ENCODE results near the gene PHIP.

PHIP gene

GRCh38 chr6:79070206-79070825 is 7.7 kb downstream of the PHIP start:
- no peak for DNase-seq (ENCODE audit: low spot score)

GRCh38 chr6:79066828-79067227 is 11.2 kb downstream of the PHIP start:
- no peak for DNase-seq (ENCODE audit: low spot score)

GRCh38 chr6:79066330-79066729 is 11.7 kb downstream of the PHIP start:
- DNase-seq (ENCODE audit: low spot score), result no peak

- DNase-seq (ENCODE audit: low spot score), result no peak
Measured at GRCh38 chr6:79065232-79065631, 12.8 kb downstream of the PHIP start.

- DNase-seq (ENCODE audit: low spot score), result no peak
Measured at GRCh38 chr6:79064635-79065034, 13.4 kb downstream of the PHIP start.

- no peak for DNase-seq (ENCODE audit: low spot score)
Measured at GRCh38 chr6:79062708-79063107, 15.3 kb downstream of the PHIP start.

GRCh38 chr6:79057746-79058145 is 20.3 kb downstream of the PHIP start:
- DNase-seq (ENCODE audit: low spot score), result no peak

GRCh38 chr6:79056226-79056625 is 21.8 kb downstream of the PHIP start:
- DNase-seq (ENCODE audit: low spot score), result no peak

GRCh38 chr6:79048611-79049010 is 29.4 kb downstream of the PHIP start:
- DNase-seq (ENCODE audit: low spot score), result peak; percentile 42

GRCh38 chr6:79047072-79047471 is 31.0 kb downstream of the PHIP start:
- no peak for DNase-seq (ENCODE audit: low spot score)

GRCh38 chr6:79045966-79046365 is 32.1 kb downstream of the PHIP start:
- DNase-seq (ENCODE audit: low spot score), result no peak

- DNase-seq (ENCODE audit: low spot score), result no peak
Measured at GRCh38 chr6:79042799-79043126, 35.3 kb downstream of the PHIP start.

GRCh38 chr6:79042088-79042798 is 35.8 kb downstream of the PHIP start:
- DNase-seq (ENCODE audit: low spot score), result no peak

- DNase-seq (ENCODE audit: low spot score), result no peak
Measured at GRCh38 chr6:79040083-79040482, 38.0 kb downstream of the PHIP start.

- no peak for DNase-seq (ENCODE audit: low spot score)
Measured at GRCh38 chr6:79038061-79038460, 40.0 kb downstream of the PHIP start.

GRCh38 chr6:79034865-79035264 is 43.2 kb downstream of the PHIP start:
- no peak for DNase-seq (ENCODE audit: low spot score)

GRCh38 chr6:79033279-79033678 is 44.8 kb downstream of the PHIP start:
- no peak for DNase-seq (ENCODE audit: low spot score)

- no peak for DNase-seq (ENCODE audit: low spot score)
Measured at GRCh38 chr6:79031821-79032590, 46.0 kb downstream of the PHIP start.

GRCh38 chr6:79030511-79030910 is 47.5 kb downstream of the PHIP start:
- DNase-seq (ENCODE audit: low spot score), result no peak

GRCh38 chr6:79030023-79030422 is 48.0 kb downstream of the PHIP start:
- no peak for DNase-seq (ENCODE audit: low spot score)

GRCh38 chr6:79028641-79029314 is 49.3 kb downstream of the PHIP start:
- DNase-seq (ENCODE audit: low spot score), result no peak

- DNase-seq (ENCODE audit: low spot score), result no peak
Measured at GRCh38 chr6:79011940-79012339, 66.1 kb downstream of the PHIP start.

- DNase-seq (ENCODE audit: low spot score), result no peak
Measured at GRCh38 chr6:79010422-79010821, 67.6 kb downstream of the PHIP start.

All from hematopoietic multipotent progenitor cell treated with erythropoietin and hydrocortisone succinate and interleukin-3 and kit ligand, for 15 days (in vitro differentiated cells).